Mucosa of stomach (tissue), 1 donor: Measurements from ENCODE around the gene NAALADL1.
"Not testable (repeated sequence)": the region's sequence is repeated elsewhere in the genome, so short reads cannot be mapped to it uniquely, and the experiment has no call there.

Experiments
- H3K27me3 ChIP-seq: one replicate; pipeline ENCODE4 v1.7.0; 2013; ENCODE audit warnings: mild to moderate bottlenecking, low read length; ENCODE audit not compliant: control insufficient read depth, insufficient read depth
- H3K36me3 ChIP-seq: one replicate; pipeline ENCODE4 v1.7.0; 2013; ENCODE audit warnings: low read length; ENCODE audit not compliant: control insufficient read depth, insufficient read depth
- H3K4me1 ChIP-seq: one replicate; pipeline ENCODE4 v1.7.0; 2013; ENCODE audit warnings: mild to moderate bottlenecking, low read length; ENCODE audit not compliant: control insufficient read depth, insufficient read depth
- H3K4me3 ChIP-seq: one replicate; pipeline ENCODE4 v1.7.0; 2013; ENCODE audit warnings: low read length
- H3K9ac ChIP-seq: one replicate; pipeline ENCODE4 v1.7.0; 2013; ENCODE audit warnings: mild to moderate bottlenecking, low read length, moderate library complexity
- H3K9me3 ChIP-seq: one replicate; pipeline ENCODE4 v1.7.0; 2013; ENCODE audit warnings: mild to moderate bottlenecking, low read length, moderate library complexity; ENCODE audit not compliant: control insufficient read depth
- donor health status: Pancreatic carcinoma.

Gene NAALADL1

DNA sequence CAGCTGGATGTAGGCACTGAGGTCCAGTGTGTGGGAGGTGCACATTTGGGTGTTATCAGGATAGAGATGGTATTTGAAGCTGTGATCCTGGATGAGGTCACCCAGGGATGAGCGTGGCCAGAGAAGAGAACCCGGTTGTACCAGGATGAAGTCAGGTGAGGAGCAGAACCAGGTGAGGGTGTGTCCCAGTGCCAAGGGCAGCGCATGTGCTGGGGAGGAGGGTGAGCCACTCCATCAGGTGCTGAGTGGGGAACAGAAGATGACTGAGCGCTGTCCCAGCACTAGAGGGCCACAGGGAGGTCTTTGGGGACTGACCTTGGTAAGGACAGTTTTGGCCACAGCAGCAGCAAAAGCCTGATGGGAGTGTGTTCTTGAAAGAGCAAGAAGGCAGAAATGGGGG is 41.6 kb downstream of the NAALADL1 start:
- Histone ChIP-seq H3K36me3 (peaks cover 6% of the 10 kb centered on the region), H3K4me3 (no peak overlapping the region), H3K27me3 (no peaks in the 10 kb centered on the region), H3K9ac (no peak overlapping the region), H3K4me1 (peaks cover 10% of the 10 kb centered on the region), H3K9me3 (no peaks in the 10 kb centered on the region)

DNA sequence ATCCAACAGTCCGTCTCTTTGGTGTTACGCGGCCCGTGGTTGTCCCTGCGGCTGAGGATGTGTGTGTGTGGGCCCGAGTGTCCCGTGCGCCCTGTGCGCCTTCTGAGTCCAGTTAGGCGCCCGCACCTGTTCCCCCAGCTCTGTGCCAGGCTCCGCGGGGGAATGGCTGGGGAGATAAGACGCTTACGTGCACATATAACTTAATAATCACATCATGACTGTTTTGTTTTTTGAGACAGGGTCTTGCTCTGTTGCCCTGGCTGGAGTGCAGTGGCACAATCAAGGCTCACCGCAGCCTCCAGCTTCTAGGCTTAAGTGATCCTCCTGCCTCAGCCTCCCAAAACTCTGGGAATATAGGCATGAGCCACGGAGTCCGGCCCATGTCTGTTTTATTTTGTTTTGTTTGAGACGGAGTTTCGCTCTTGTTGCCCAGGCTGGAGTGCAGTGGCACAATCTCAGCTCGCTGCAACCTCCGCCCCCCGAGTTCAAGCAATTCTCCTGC is 43.6 kb downstream of the NAALADL1 start:
- Histone ChIP-seq H3K27me3 (no peaks in the 10 kb centered on the region), H3K9me3 (no peaks in the 10 kb centered on the region), H3K9ac (peak overlapping the region; percentile 91), H3K4me1 (peaks cover 10% of the 10 kb centered on the region), H3K36me3 (peaks cover 6% of the 10 kb centered on the region), H3K4me3 (peak overlapping the region; percentile 96)

DNA sequence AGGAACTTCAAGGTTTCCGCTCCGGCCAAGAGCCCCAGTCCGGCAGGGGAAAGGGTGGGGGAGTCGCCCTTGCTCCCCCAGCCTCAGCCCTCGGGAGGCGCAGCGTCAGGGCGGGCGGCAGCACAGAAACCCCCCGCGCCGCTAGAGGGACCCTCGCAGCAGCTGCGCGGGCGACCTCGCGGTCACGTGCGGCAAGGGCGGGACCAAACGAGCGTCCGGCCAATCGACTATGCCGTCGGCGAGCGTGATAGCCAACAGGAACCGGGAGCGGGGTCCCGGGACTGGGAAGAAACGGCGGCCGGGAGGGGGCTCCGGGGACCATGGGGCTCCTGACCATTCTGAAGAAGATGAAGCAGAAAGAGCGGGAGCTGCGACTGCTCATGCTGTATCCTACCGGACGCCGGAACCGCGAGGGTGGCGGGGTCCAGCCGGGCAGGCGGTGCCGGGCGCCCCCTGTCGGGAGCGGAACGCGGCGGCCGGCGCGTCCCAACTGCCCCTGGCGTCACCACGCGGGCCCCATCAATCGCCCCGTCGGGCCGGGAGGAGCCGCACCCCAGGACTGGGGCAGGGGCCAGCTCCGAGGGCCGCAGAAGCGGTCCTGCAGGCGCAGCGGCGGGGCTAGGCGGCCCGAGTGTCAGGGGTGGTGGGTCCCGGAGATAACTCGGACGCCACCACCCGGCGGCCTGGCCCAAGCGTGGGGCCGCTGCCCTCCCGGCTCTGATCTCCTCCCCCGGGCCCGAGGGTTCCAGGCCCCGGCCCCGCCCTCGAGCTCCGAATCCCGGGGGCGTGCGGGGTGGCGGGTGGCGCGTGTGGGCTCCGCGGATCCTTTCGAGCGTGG is 44.2 kb downstream of the NAALADL1 start, which contains the start of gene ARL2:
TSS of gene ARL2 (plus strand) at position 273 of the 838 bp plus-strand sequence. CDS start at position 321, 48 bp downstream.
- peak within 1 kb of the TSS; percentile 91 for H3K9ac ChIP-seq
- no peaks in the 10 kb centered on the region for H3K27me3 ChIP-seq
- H3K9me3 ChIP-seq = no peaks in the 10 kb centered on the region
- peaks cover 6% of the 10 kb centered on the region for H3K36me3 ChIP-seq
- H3K4me3 ChIP-seq = peak within 1 kb of the TSS; percentile 96
- H3K4me1 ChIP-seq = peaks cover 10% of the 10 kb centered on the region

DNA sequence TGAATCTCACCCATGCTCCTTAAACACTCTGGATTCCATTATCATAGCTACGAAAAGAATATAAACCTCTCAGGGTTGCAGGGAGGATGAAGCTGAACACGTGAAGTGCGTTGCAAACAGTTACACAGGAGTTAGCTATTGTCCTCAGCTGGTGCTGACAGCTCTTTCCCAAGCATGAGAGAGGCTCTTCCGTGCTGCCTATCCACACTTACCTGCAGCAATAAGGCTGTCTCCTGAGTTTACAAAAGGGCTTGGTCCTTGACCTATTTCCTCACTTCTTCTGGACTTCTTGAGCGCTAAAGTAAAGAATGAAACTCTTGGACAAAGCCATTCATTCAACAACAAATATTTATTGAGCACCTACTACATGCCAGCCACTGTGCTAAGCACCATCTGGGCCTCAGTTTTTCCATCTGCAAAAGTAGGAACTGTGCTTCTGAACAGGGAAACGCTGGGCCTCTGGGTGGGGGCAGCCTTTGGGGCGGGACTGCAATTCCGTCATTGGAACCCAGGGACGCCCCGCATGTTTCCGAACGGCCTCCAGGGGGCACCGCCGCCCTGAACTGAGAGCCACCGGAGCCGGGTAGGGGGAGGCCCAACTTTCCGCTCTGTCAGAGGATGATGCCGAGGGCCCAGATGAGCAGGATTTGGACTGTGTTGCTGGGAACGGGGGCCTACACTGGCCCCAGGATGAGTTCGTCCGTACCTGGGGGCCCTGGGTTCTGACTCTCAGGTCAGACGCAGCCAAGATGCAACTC is 45.0 kb downstream of the NAALADL1 start:
- Histone ChIP-seq H3K36me3 (peaks cover 1% of the 10 kb centered on the region), H3K9me3 (no peaks in the 10 kb centered on the region), H3K4me3 (peak overlapping the region; percentile 96), H3K27me3 (no peaks in the 10 kb centered on the region), H3K9ac (peak overlapping the region; percentile 91), H3K4me1 (peaks cover 10% of the 10 kb centered on the region)

DNA sequence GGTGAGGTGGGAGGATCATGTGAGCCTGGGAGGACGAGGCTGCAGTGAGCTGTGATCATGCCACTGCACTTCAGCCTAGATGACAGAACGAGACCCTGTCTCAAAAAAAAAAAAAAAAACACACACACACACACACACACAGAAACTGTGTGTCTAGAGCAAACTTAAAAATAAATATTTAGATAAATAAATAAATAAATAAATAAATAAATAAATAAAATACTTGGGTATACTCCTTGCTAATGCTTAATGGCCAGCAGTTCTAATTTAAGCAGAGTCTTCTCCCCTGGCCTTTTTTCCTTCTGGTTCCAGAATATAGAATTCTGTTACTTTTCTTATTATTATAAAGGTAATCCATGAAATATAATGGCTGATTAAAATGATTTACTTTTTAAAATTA is 49.5 kb downstream of the NAALADL1 start:
- H3K36me3 ChIP-seq = no peaks in the 10 kb centered on the region
- no peaks in the 10 kb centered on the region for H3K9me3 ChIP-seq
- H3K4me3 ChIP-seq = no peak overlapping the region
- H3K9ac ChIP-seq = no peak overlapping the region
- H3K4me1 ChIP-seq = peaks cover 6% of the 10 kb centered on the region
- no peaks in the 10 kb centered on the region for H3K27me3 ChIP-seq

DNA sequence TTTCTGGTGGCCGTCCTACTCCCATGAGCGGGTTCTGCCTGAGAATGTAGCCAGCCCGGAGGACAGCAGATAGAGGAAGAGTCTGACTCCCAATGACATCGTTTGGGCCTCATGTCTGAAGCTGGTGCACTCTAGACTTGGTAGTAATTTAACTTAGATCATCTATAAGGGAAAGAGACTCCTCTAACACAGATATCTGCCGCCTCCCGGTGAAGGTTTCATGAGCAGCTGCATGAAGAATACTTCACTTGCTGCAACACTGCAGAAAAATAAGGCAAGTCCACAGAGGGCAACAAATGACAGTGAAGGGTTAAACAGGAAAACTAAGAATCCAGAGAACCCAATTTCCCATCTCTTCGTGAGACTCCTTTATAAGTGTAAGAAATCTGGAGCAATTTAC is 50.3 kb downstream of the NAALADL1 start:
- Histone ChIP-seq H3K4me1 (peaks cover 2% of the 10 kb centered on the region), H3K9ac (no peak overlapping the region), H3K36me3 (no peaks in the 10 kb centered on the region), H3K4me3 (no peak overlapping the region), H3K27me3 (no peaks in the 10 kb centered on the region), H3K9me3 (no peaks in the 10 kb centered on the region)

DNA sequence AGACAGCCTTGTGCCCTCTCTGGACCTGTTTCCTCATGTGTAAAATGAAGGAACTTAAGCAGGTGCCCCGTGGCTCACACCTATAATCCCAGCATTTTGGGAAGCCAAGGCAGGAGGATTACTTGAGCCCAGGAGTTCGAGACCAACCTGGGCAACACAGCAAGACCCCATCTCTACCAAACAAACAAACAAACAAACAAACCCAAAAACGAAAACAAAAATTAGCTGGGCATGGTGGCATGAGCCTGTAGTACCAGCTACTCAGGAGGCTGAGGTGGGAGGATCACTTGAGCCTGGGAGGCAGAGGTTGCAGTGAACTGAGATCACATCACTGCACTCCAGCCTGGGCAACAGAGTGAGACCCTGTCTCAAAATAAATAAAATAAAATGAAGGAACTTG is 54.4 kb downstream of the NAALADL1 start:
- H3K4me1 ChIP-seq, H3K27me3 ChIP-seq, H3K9me3 ChIP-seq, H3K36me3 ChIP-seq, H3K4me3 ChIP-seq, H3K9ac ChIP-seq: not testable (repeated sequence)

DNA sequence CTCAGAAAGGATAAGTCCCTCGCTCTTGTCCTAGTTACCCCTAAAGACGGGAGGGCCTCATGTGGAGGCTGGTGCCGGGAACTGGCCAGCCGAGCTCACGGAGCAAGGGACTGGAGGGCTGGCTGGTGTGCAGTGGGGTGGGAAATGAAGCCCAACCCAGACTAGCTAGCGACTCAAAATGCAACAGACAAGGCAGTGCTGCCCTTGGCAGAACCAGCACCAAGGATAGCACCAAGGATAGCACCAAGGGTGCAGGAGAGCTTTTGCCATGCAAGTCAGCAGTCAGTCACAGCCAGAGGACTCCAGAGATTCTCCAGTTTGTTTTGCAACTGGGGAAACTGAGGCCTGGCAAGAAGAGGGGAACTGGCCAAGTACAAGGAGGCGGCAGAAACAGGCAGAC is 55.1 kb downstream of the NAALADL1 start:
- peaks cover 11% of the 10 kb centered on the region for H3K4me1 ChIP-seq
- no peaks in the 10 kb centered on the region for H3K27me3 ChIP-seq
- no peak overlapping the region for H3K9ac ChIP-seq
- H3K4me3 ChIP-seq = no peak overlapping the region
- H3K9me3 ChIP-seq = no peaks in the 10 kb centered on the region
- no peaks in the 10 kb centered on the region for H3K36me3 ChIP-seq

DNA sequence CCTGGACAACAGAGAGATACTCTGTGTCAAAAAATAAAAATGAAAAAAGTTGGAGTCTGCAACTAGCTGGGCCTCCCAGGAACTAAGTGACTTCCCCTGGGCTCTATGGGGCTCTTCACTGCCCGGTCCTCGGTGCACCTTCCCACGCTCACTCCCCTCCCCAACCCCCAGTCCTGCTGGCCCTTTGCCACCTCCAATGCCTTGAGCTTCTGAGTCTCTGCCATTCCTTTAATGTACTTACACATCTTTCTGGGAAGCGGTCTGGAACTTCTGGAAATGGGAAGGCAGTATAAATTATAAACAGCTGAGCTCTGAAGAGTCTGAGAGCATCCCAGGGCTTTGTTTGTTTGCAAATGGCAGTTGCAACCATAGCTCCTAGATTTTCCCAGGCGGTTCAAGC is 55.6 kb downstream of the NAALADL1 start:
- no peaks in the 10 kb centered on the region for H3K9me3 ChIP-seq
- H3K36me3 ChIP-seq = no peaks in the 10 kb centered on the region
- no peak overlapping the region for H3K4me3 ChIP-seq
- peaks cover 15% of the 10 kb centered on the region for H3K4me1 ChIP-seq
- no peak overlapping the region for H3K9ac ChIP-seq
- H3K27me3 ChIP-seq = no peaks in the 10 kb centered on the region

DNA sequence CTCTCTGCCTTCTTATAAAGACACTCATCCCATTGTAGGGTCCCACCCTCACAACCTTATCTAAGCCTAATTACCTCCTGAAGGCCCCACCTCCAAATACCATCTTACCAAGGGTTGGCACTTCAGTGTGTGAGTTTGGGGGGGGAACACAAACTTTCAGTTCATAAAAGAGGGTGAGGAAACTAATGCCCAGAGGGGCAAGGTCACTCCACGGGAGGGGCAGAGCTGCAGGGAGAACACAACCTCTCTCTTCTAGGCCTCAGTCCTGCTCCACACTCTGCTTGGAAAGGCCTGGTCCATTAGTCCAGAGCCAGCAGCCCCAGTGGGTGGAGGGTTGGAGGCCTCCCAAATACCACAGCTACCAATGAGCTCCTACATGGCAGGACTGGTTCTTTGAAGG is 58.9 kb downstream of the NAALADL1 start:
- Histone ChIP-seq H3K9ac (no peak overlapping the region), H3K36me3 (no peaks in the 10 kb centered on the region), H3K4me1 (peaks cover 24% of the 10 kb centered on the region), H3K4me3 (no peak overlapping the region), H3K9me3 (no peaks in the 10 kb centered on the region), H3K27me3 (no peaks in the 10 kb centered on the region)

DNA sequence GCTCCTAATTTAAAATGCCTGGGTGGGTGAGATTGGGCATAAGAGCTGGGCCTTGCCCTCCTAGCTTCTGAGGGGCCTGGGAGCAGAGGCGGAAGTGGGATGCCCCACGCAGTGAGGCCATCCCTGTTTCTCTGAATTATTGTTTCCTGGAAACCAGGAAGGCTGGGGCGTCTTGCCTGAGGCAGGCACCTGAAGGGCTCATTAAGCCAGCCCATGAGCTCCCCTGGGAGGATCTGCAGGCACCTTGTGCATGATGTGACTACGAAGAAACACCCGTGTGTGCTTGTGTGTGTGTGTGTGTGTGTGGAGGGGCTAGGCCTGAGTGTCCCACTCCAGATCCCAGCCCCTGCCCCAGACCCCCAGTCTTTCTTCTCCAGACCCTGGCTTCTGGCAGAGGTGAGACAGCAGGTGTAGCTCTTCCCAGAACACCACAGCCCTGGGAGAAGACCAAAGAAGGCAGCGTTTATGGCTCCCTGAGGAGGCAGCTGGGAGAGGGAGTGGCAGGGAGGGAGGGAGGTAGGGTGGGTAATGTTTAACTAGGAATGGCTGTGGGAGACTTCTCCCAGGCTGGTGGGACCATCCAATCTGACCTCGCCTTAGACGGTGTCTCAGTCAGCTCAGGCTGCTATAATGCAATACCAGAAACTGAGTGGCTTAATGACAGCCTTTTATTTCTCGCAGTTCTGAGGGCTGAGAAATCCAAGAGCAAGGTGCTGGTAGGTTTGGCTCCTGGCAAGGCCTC is 59.5 kb downstream of the NAALADL1 start:
- no peak overlapping the region for H3K4me3 ChIP-seq
- H3K4me1 ChIP-seq = peaks cover 24% of the 10 kb centered on the region
- H3K9ac ChIP-seq = no peak overlapping the region

More for the DNA sequence above, 59.5 kb downstream of the NAALADL1 start:
- Histone ChIP-seq H3K27me3 (no peaks in the 10 kb centered on the region), H3K36me3 (no peaks in the 10 kb centered on the region), H3K9me3 (no peaks in the 10 kb centered on the region)
